Measurements from ENCODE around the gene MTX2.

The MTX2 gene

GRCh38 chr2:176383100-176383499 lies 113.9 kb downstream of the MTX2 start:
- DNase-seq, result no peak

- DNase-seq, result no peak
Measured at GRCh38 chr2:176383836-176384442, 114.7 kb downstream of the MTX2 start.

GRCh38 chr2:176385219-176385759 lies 116.0 kb downstream of the MTX2 start:
- DNase-seq, result no peak

GRCh38 chr2:176385838-176386237 lies 116.6 kb downstream of the MTX2 start:
- no peak for DNase-seq
